ENCODE data around the gene NUPR1.
A peak's percentile ranks its signal among the peaks of the same experiment; 100 is the strongest.
"Not testable (repeated sequence)": the region's sequence is repeated elsewhere in the genome, so short reads cannot be mapped to it uniquely, and the experiment has no call there.

Gene NUPR1

DNA sequence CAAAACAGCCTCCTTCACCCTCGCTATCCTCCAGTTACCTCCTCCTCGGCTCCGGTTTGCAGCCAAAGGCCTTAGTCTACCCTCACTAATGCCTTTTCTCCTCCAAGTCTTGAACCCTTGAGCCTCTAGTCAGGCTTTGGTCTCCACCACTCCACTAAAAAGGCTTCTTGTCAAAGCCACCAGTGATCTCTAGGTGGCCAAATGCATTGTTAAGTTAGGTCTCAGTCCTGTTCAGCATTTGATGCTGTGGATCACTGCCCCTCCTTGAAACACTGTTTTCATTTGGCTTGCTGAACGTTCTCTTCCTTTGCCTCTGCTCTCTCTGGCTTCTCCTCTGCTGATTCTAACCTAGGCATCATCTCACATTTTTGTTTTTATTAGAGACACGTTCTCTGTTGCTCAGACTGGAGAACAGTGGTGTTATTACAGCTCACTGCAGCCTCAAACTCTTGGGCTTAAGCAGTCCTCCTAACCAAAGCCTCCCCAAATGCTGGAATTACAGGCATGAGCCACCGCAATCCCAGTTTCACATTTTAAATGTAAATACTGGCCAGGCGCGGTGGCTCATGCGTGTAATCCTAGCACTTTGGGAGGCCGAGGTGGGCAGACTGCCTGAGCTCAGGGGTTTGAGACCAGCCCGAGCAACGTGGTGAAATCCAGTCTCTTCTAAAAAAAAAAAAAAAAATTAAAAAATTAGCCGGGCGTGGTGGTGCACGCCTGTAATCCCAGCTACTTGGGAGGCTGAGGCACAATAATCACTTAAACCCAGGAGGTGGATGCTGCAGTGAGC lies 16.1 kb upstream of the NUPR1 start:
- H3K4me3 ChIP-seq (ENCODE audit: control insufficient read depth, low read depth, low read length): peak overlapping the region; percentile 55
- DNase-seq (ENCODE audit: low read depth): no peak
- TF ChIP-seq CTCF (conservative IDR thresholded peaks at IDR 0.05; ENCODE audit: control insufficient read depth, insufficient read depth, low read depth, low read length): no peak

GRCh38 chr16:28553776-28554633 lies 15.2 kb upstream of the NUPR1 start, which contains the start of gene SGF29:
SGF29 (plus strand) TSS chr16:28553920; CDS start chr16:28581070, 27,150 bp downstream.
- peak within 1 kb of the TSS; percentile 62 for H3K4me3 ChIP-seq (ENCODE audit: control insufficient read depth, low read depth, low read length)
- DNase-seq (ENCODE audit: low read depth): peak; percentile 92
- TF ChIP-seq CTCF (conservative IDR thresholded peaks at IDR 0.05; ENCODE audit: control insufficient read depth, insufficient read depth, low read depth, low read length): peak; percentile 6

- peak; percentile 59 for TF ChIP-seq CTCF (conservative IDR thresholded peaks at IDR 0.05; ENCODE audit: control insufficient read depth, insufficient read depth, low read depth, low read length)
- peak; percentile 57 for DNase-seq (ENCODE audit: low read depth)
- no peak overlapping the region for H3K4me3 ChIP-seq (ENCODE audit: control insufficient read depth, low read depth, low read length)
Measured at GRCh38 chr16:28549301-28549899, 10.6 kb upstream of the NUPR1 start.

DNA sequence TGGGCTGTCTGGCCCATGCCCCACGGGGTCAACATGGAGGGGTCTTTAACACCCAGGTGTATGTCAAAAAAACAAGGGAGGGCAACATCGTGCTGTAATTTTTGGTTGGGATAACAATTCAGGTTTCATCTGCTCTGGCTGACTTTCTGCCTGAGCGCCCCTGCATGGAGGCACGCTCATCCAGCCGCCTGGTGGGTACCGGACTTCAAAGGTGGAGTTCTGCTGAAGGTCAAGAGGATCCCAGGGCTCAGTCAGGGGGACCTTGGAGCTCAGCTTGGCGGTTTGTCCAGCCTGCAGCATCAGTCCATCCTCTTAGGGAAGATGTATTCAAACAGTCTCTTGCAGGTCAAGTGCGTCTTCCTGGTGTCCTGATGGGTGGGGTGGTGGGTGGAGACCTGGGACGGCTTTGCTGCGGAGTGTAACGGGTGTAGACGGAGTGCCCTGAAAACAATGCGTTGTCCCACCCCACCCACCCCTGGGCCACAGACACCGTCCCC lies 9.6 kb upstream of the NUPR1 start:
- no peak for DNase-seq (ENCODE audit: low read depth)

DNA sequence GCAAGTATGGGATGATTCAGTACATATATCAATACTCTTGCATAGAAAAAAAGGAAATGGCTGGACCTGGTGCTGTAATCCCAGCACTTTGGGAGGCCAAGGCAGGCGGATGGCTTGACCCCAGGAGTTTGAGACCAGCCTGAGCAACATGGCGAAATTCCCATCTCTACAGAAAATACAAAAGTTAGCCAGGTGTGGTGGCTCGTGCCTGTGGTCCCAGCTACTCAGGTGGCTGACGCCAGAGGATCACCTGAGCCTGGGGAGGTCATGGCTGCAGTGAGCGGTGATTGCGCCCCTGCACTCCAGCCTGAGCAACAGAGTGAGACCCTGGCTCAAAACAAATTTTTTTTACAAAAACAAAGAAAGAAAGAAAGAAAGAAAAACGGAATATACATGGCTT lies 7.9 kb upstream of the NUPR1 start:
- H3K4me3 ChIP-seq (ENCODE audit: control insufficient read depth, low read depth, low read length): no peak overlapping the region
- DNase-seq (ENCODE audit: low read depth): no peak
- TF ChIP-seq CTCF (conservative IDR thresholded peaks at IDR 0.05; ENCODE audit: control insufficient read depth, insufficient read depth, low read depth, low read length): no peak

More for the DNA sequence above, 9.6 kb upstream of the NUPR1 start:
- TF ChIP-seq CTCF (conservative IDR thresholded peaks at IDR 0.05; ENCODE audit: control insufficient read depth, insufficient read depth, low read depth, low read length): no peak
- no peak overlapping the region for H3K4me3 ChIP-seq (ENCODE audit: control insufficient read depth, low read depth, low read length)

GRCh38 chr16:28545964-28546363 lies 7.2 kb upstream of the NUPR1 start:
- H3K4me3 ChIP-seq (ENCODE audit: control insufficient read depth, low read depth, low read length); DNase-seq (ENCODE audit: low read depth): not testable (repeated sequence)
